CD8-positive, alpha-beta memory T cell (primary cell): ENCODE data around the gene SPDYA. TPM values are rescaled to one million over a fixed set of nuclear protein-coding genes. Genes with fewer than 3 reads are reported as not detected.
A peak's percentile ranks its signal among the peaks of the same experiment; 100 is the strongest.

Experiments
- CTCF ChIA-PET: fragments of 350-600 bp; sonication (Branson Sonifier 250); formaldehyde crosslinking; loops from one replicate; lab custom pipeline; 2021; ENCODE audit warnings: antibody characterized with exemption; lab: Charles Lee
- POLR2A ChIA-PET: fragments of 350-600 bp; sonication (Branson Sonifier 250); formaldehyde crosslinking; loops from one replicate; lab custom pipeline; 2021; ENCODE audit warnings: antibody characterized with exemption; lab: Charles Lee
- DNase-seq, 5 donors: peaks; one replicate each; pipeline versions ENCODE4 v3.0.0 to v3.0.0-alpha.2; 2020 to 2022; ENCODE audit warnings: mixed read lengths in 1 of 5
- H3K27ac ChIP-seq: one replicate; pipeline ENCODE4 v1.7.0; 2013; ENCODE audit warnings: low read depth, mild to moderate bottlenecking, low read length, moderate library complexity
- H3K27me3 ChIP-seq: 2 replicates; pipeline ENCODE4 v1.7.0; 2013; ENCODE audit warnings: low read length, mild to moderate bottlenecking; ENCODE audit not compliant: insufficient read depth, poor library complexity, severe bottlenecking
- H3K36me3 ChIP-seq: 2 replicates; pipeline ENCODE4 v1.7.0; 2013; ENCODE audit warnings: mild to moderate bottlenecking, low read length, moderate library complexity; ENCODE audit not compliant: insufficient read depth
- H3K4me1 ChIP-seq: 2 replicates; pipeline ENCODE4 v1.7.0; 2013; ENCODE audit warnings: mild to moderate bottlenecking, low read length, moderate library complexity; ENCODE audit not compliant: insufficient read depth
- H3K4me3 ChIP-seq: 2 replicates; pipeline ENCODE4 v1.7.0; 2013; ENCODE audit warnings: mild to moderate bottlenecking, low read length
- H3K9me3 ChIP-seq: 2 replicates; pipeline ENCODE4 v1.7.0; 2013; ENCODE audit warnings: mild to moderate bottlenecking, low read length
- H3K27ac Mint-ChIP-seq, 8 donors: one replicate each; pipeline ENCODE4 v1.8.0; 2020 to 2021; ENCODE audit warnings: mixed read lengths in 8 of 8, mild to moderate bottlenecking in 6 of 8, inconsistent platforms in 3 of 8, moderate library complexity in 3 of 8
- H3K27me3 Mint-ChIP-seq, 2 donors: one replicate each; pipeline ENCODE4 v1.8.0; 2020 to 2021; ENCODE audit warnings: mixed read lengths in 2 of 2, mild to moderate bottlenecking in 1 of 2, moderate library complexity in 1 of 2
- H3K36me3 Mint-ChIP-seq, 3 donors: one replicate each; pipeline ENCODE4 v1.8.0; 2020 to 2021; ENCODE audit warnings: mixed read lengths in 3 of 3, inconsistent platforms in 1 of 3, mild to moderate bottlenecking in 1 of 3
- H3K4me1 Mint-ChIP-seq, 3 donors: one replicate each; pipeline ENCODE4 v1.8.0; 2020 to 2021; ENCODE audit warnings: mixed read lengths in 3 of 3, inconsistent platforms in 1 of 3, mild to moderate bottlenecking in 1 of 3
- H3K4me3 Mint-ChIP-seq, 7 donors: one replicate each; pipeline ENCODE4 v1.8.0; 2020 to 2021; ENCODE audit warnings: mixed read lengths in 7 of 7, mild to moderate bottlenecking in 6 of 7, moderate library complexity in 4 of 7, inconsistent platforms in 2 of 7
- H3K9me3 Mint-ChIP-seq, 5 donors: one replicate each; pipeline ENCODE4 v1.8.0; 2020 to 2022; ENCODE audit warnings: mixed read lengths in 5 of 5, mild to moderate bottlenecking in 3 of 5, moderate library complexity in 2 of 5, inconsistent platforms in 1 of 5
- polyA plus RNA-seq: library from polyadenylated mRNA; unstranded; fragments of 300-500 nt; fragmentation: Illumina TruSeq; gene quantifications from one replicate; pipeline ENCODE4 v1.2.3, GENCODE V29; 2021
- total RNA-seq, 2 experiments: library from RNA; stranded (reverse); gene quantifications; one replicate each; pipeline ENCODE4 v1.2.3, GENCODE V29; 2021

SPDYA gene
- total RNA-seq (under 1 TPM; 0.83 to 0.84 TPM), polyA plus RNA-seq (0.61 TPM)

DNA sequence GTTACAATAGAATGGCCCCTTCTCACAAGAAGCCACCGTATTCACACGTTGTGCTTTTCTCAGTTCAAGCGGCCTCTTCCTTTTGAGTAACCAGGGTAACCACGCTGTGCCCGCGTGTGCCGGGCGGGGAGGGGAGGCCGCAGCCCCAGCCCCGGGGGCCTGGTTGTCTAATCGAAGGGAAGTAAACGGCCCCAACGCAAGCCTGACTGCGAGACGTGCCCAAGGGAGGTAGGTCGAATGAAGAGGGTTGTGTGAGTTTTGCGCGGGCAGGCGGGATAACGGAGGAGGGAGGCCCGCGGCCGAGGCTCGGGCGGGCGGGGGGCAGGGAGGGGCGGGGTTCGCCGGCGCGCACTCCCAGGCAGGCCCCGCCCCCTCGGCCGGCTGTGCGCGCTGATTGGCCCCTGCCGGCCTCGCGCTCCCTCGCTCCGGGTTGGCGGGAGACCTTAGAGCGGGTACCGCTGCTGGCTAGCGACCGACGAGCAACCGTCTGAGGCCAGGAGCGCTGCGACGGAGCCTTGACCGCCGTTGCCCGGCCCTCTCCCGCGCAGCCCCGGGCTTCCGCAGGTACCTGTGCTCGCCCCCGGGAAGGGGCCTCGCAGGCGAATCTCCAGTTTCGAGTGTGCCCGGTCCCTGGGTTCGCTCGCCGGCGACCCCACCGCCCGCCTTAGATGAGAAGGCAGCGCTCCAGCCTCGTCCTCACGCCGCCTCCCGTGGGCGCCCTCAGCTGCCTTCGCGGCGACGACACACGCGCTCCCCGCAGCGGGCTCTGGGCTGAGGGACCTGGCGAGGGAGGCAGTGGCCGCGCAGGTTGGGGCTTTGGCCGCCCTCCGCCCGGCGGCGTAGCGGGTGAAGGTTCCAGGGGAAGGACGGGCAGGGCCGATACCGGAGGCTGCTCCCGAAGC lies at the start of gene SPDYA:
SPDYA (plus strand) TSS at position 451 of the 902 bp plus-strand sequence. CDS start 5,181 bp downstream, outside the sequence.
- Histone ChIP-seq H3K27me3 (no peaks in the 10 kb centered on the region), H3K4me1 (peaks cover 13% of the 10 kb centered on the region), H3K36me3 (no peaks in the 10 kb centered on the region), H3K9me3 (no peaks in the 10 kb centered on the region), H3K4me3 (peak within 1 kb of the TSS; percentile 61), H3K27ac (peak within 1 kb of the TSS; percentile 38)
- POLR2A ChIA-PET = no interaction called here
- peak within 1 kb of the TSS; percentile 58 to 89 (median 76) for H3K27ac Mint-ChIP-seq
- H3K9me3 Mint-ChIP-seq = no peaks in the 10 kb centered on the region
- peaks cover 14 to 25% (median 24%) of the 10 kb centered on the region in 3 donors for H3K4me1 Mint-ChIP-seq
- no peaks in the 10 kb centered on the region for H3K27me3 Mint-ChIP-seq
- H3K36me3 Mint-ChIP-seq = peaks cover 0 to 6% (median 3%) of the 10 kb centered on the region in 3 donors
- CTCF ChIA-PET = interaction anchor here (0.8 to 1.4 kb wide), 5 partner anchors 9 to 217 kb away, joined by 3 to 7 read pairs (median 4); no protein-coding TSS in a partner anchor
- peak within 1 kb of the TSS; percentile 81 to 95 (median 86) for H3K4me3 Mint-ChIP-seq
- DNase-seq = peak; percentile 76 to 81 (median 78)

DNA sequence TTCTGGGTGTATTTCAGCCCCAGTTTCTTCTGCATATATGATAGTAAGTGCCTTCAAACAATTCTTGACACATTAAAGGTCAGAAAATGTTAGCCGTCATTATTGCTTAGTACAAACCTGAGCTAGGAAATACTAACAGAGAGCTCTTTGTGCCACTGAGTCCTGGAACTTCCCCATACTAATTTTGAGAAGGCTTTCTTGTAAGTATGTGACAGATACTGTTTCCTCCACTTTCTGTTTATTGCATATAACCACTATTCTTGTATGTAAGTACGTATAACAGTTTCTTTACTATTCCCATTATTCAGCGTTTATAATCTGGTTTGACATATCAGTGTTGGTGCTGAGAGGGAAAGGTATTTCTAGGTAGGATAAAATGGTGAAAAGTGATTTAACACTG lies 49.2 kb upstream of the SPDYA start:
- no peaks in the 10 kb centered on the region for H3K9me3 ChIP-seq
- no peaks in the 10 kb centered on the region for H3K27me3 ChIP-seq
- no peak for DNase-seq
- Mint-ChIP-seq H3K27me3 (no peaks in the 10 kb centered on the region), H3K4me1 (peaks cover 75 to 91% (median 88%) of the 10 kb centered on the region in 3 donors), H3K36me3 (peaks cover 0 to 65% (median 3%) of the 10 kb centered on the region in 3 donors), H3K4me3 (peak overlapping the region in 3 of 7 donors; percentile 1 to 19 (median 14)), H3K27ac (peak overlapping the region in 3 of 8 donors; percentile 6 to 17 (median 17)), H3K9me3 (no peaks in the 10 kb centered on the region)
- H3K27ac ChIP-seq = no peak overlapping the region
- peaks cover 72% of the 10 kb centered on the region for H3K4me1 ChIP-seq
- H3K4me3 ChIP-seq = no peak overlapping the region
- peaks cover 5% of the 10 kb centered on the region for H3K36me3 ChIP-seq
- POLR2A ChIA-PET = interaction anchor here (0.6 kb wide), 1 partner anchor 13 kb away, joined by 4 read pairs; no protein-coding TSS in a partner anchor
- CTCF ChIA-PET = interaction anchor here (1.4 to 2.9 kb wide), 2 partner anchors 166 to 195 kb away, joined by 3 to 19 read pairs; no protein-coding TSS in a partner anchor

DNA sequence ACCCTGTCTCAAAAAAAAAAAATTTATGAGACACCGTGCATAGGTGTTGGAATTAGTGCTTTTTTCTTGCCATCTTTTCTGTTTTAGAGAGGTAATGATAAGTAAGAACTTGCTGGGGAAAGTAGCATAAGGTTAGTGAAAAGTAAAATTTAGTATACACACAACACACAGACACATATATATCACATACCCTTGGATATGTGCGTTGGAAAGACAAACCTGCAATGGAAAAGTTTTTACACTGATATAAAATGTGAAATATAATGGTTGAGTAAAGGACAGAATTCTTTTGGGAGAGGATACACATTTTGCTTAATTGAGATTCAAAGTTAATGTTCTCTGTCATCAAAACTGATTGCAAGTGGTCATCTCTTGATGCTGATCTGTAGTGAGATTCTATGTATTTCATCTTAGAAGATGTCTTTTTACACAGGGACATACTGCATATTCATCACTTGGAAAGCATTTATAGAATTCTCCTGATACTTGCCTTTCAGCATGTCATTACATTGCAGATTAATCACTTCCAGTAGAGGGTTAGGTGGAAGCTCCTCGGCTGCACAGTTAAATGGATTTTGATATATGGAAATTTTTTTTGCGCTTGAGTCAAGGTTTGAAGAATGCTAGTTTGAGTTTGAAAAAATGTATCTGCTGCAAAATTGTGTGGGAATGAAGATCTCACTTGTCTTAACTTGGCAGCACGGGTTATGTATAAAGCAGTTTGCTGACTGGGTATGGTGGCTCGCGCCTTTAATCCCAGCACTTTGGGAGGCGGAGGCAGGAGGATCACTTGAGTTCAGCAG lies 45.5 kb upstream of the SPDYA start:
- DNase-seq = no peak
- peaks cover 81 to 97% (median 91%) of the 10 kb centered on the region in 3 donors for H3K4me1 Mint-ChIP-seq
- no peaks in the 10 kb centered on the region for H3K27me3 Mint-ChIP-seq
- CTCF ChIA-PET = no interaction called here
- no peaks in the 10 kb centered on the region for H3K27me3 ChIP-seq
- no peaks in the 10 kb centered on the region for H3K9me3 ChIP-seq
- H3K4me3 Mint-ChIP-seq = peak overlapping the region in 5 of 7 donors; percentile 1 to 44 (median 13)
- POLR2A ChIA-PET = no interaction called here
- no peak overlapping the region for H3K4me3 ChIP-seq
- H3K4me1 ChIP-seq = peaks cover 79% of the 10 kb centered on the region
- peak overlapping the region in 4 of 8 donors; percentile 10 to 75 (median 44) for H3K27ac Mint-ChIP-seq
- H3K27ac ChIP-seq = no peak overlapping the region
- H3K9me3 Mint-ChIP-seq = no peaks in the 10 kb centered on the region
- H3K36me3 ChIP-seq = no peaks in the 10 kb centered on the region
- peaks cover 0 to 47% (median 3%) of the 10 kb centered on the region in 3 donors for H3K36me3 Mint-ChIP-seq

DNA sequence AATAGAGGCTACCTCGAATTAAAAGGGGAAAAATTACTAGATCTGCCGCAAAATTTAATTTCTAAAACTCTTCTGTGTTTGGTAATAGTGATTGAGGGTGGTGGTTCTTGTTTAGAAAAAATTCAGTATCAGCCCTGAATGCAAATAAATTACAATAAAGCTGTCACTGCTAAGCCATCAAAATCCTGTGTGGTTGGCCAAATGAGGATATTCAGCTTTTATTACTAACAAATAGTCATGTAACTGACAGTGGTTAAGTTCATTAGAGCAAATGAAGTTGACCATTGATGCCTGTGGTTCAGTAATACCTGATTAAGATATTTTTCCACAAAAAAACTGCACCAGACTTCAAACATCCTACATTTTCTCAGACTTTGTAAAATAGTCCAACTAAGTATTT lies 44.6 kb upstream of the SPDYA start:
- peaks cover 83 to 99% (median 97%) of the 10 kb centered on the region in 3 donors for H3K4me1 Mint-ChIP-seq
- H3K27ac Mint-ChIP-seq = no peak overlapping the region

DNA sequence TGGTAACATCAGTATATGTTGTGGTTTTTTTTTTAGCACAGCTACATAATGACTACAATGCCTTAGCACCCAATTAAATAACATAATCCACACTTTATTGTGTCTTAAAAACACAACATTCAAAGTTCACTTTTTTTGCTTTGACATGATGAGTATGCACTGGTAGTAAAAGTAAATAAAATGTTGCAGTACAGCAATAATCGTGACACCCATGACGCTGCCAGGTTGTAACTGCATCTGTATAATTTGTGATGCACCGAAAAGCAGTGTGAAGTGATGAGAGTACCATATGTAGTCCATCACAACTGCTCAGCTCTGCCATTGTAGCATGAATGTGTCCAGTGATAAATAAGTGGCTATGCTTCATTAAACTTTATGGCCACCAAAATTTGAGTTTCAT lies 43.3 kb upstream of the SPDYA start:
- no peaks in the 10 kb centered on the region for H3K36me3 ChIP-seq
- H3K27ac ChIP-seq = no peak overlapping the region
- no peak for DNase-seq
- CTCF ChIA-PET = interaction anchor here (1.2 kb wide), 1 partner anchor 173 kb away, joined by 5 read pairs; no protein-coding TSS in a partner anchor
- H3K4me3 Mint-ChIP-seq = no peak overlapping the region
- no peak overlapping the region for H3K4me3 ChIP-seq
- peak overlapping the region in 1 of 8 donors; percentile 82 for H3K27ac Mint-ChIP-seq
- H3K27me3 ChIP-seq = no peaks in the 10 kb centered on the region
- POLR2A ChIA-PET = no interaction called here
- H3K9me3 Mint-ChIP-seq = no peaks in the 10 kb centered on the region
- peaks cover 83 to 99% (median 97%) of the 10 kb centered on the region in 3 donors for H3K4me1 Mint-ChIP-seq
- H3K36me3 Mint-ChIP-seq = peaks cover 0 to 30% (median 0%) of the 10 kb centered on the region in 3 donors
- H3K9me3 ChIP-seq = no peaks in the 10 kb centered on the region
- H3K4me1 ChIP-seq = peaks cover 67% of the 10 kb centered on the region
- H3K27me3 Mint-ChIP-seq = no peaks in the 10 kb centered on the region

More for the DNA sequence above, 44.6 kb upstream of the SPDYA start:
- DNase-seq = no peak
- Histone ChIP-seq H3K4me1 (peaks cover 71% of the 10 kb centered on the region), H3K27me3 (no peaks in the 10 kb centered on the region), H3K27ac (no peak overlapping the region), H3K9me3 (no peaks in the 10 kb centered on the region), H3K4me3 (no peak overlapping the region), H3K36me3 (no peaks in the 10 kb centered on the region)
- H3K27me3 Mint-ChIP-seq = no peaks in the 10 kb centered on the region
- ChIA-PET POLR2A (no interaction called here), CTCF (no interaction called here)
- H3K4me3 Mint-ChIP-seq = no peak overlapping the region
- peaks cover 0 to 40% (median 3%) of the 10 kb centered on the region in 3 donors for H3K36me3 Mint-ChIP-seq
- H3K9me3 Mint-ChIP-seq = no peaks in the 10 kb centered on the region

DNA sequence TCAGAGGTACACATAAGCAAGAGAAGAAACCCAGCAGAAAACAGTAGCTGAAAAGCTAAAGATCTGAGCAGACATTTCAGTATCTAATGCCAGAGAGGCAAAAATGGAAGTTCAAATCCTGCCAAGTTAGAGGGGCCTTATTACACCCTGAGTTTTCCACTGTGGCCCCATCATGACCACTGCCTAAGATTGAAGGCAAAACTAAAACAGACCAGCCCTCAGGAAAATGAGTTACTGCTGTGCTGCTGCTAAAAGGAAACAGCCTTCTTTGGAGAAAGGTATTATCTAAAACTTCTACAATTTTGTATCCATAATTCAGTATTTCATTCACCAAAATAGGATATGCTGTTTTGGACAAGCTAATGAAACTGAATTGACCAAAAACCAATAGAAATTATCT lies 42.2 kb upstream of the SPDYA start:
- CTCF ChIA-PET = interaction anchor here (2.0 to 2.1 kb wide), 2 partner anchors 174 to 202 kb away, joined by 5 to 6 read pairs; no protein-coding TSS in a partner anchor
- Mint-ChIP-seq H3K36me3 (peaks cover 0 to 21% (median 0%) of the 10 kb centered on the region in 3 donors), H3K27me3 (no peaks in the 10 kb centered on the region), H3K4me3 (peak overlapping the region in 2 of 7 donors; percentile 7 to 24), H3K27ac (peak overlapping the region in 7 of 8 donors; percentile 2 to 82 (median 41)), H3K9me3 (no peaks in the 10 kb centered on the region), H3K4me1 (peaks cover 78 to 99% (median 97%) of the 10 kb centered on the region in 3 donors)
- Histone ChIP-seq H3K36me3 (no peaks in the 10 kb centered on the region), H3K9me3 (no peaks in the 10 kb centered on the region), H3K27me3 (no peaks in the 10 kb centered on the region), H3K4me1 (peaks cover 65% of the 10 kb centered on the region), H3K27ac (no peak overlapping the region), H3K4me3 (no peak overlapping the region)
- POLR2A ChIA-PET = no interaction called here
- DNase-seq = no peak

DNA sequence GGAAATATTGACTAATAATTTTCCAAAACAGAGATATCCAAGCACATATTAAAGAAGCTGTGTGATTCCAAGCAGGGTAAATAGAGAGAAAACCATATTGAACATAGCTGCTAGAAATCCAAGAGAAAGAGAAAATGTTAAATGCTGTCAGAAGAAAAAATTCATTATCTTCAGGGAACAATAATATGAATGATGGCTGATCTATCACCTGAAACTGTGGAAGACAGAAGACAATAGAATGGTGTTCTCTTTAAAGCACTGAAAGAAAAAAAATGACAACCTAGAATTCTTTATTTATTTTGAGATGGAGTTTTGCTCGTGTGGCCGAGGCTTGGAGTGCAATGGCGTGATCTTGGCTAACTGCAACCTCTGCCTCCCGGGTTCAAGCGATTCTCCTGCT lies 41.7 kb upstream of the SPDYA start:
- no peaks in the 10 kb centered on the region for H3K27me3 Mint-ChIP-seq
- H3K4me1 ChIP-seq = peaks cover 64% of the 10 kb centered on the region
- no peaks in the 10 kb centered on the region for H3K9me3 Mint-ChIP-seq
- CTCF ChIA-PET = interaction anchor here (2.0 to 2.1 kb wide), 2 partner anchors 175 to 202 kb away, joined by 5 to 6 read pairs; no protein-coding TSS in a partner anchor
- peak overlapping the region in 4 of 8 donors; percentile 15 to 82 (median 55) for H3K27ac Mint-ChIP-seq
- H3K4me3 ChIP-seq = no peak overlapping the region
- no peaks in the 10 kb centered on the region for H3K9me3 ChIP-seq
- peaks cover 0 to 22% (median 0%) of the 10 kb centered on the region in 3 donors for H3K36me3 Mint-ChIP-seq
- H3K27ac ChIP-seq = no peak overlapping the region
- H3K4me3 Mint-ChIP-seq = peak overlapping the region in 2 of 7 donors; percentile 7 to 19
- no peaks in the 10 kb centered on the region for H3K36me3 ChIP-seq
- no peak for DNase-seq
- no peaks in the 10 kb centered on the region for H3K27me3 ChIP-seq
- peaks cover 81 to 99% (median 97%) of the 10 kb centered on the region in 3 donors for H3K4me1 Mint-ChIP-seq
- POLR2A ChIA-PET = no interaction called here
